Inferior parietal cortex (tissue), 1 donor: ENCODE data around the gene RHOF.

Experiments used
- DNase-seq: peaks from one replicate; pipeline ENCODE4 v3.0.0-alpha.2; 2016; ENCODE audit errors: extremely low spot score

Gene RHOF

DNA sequence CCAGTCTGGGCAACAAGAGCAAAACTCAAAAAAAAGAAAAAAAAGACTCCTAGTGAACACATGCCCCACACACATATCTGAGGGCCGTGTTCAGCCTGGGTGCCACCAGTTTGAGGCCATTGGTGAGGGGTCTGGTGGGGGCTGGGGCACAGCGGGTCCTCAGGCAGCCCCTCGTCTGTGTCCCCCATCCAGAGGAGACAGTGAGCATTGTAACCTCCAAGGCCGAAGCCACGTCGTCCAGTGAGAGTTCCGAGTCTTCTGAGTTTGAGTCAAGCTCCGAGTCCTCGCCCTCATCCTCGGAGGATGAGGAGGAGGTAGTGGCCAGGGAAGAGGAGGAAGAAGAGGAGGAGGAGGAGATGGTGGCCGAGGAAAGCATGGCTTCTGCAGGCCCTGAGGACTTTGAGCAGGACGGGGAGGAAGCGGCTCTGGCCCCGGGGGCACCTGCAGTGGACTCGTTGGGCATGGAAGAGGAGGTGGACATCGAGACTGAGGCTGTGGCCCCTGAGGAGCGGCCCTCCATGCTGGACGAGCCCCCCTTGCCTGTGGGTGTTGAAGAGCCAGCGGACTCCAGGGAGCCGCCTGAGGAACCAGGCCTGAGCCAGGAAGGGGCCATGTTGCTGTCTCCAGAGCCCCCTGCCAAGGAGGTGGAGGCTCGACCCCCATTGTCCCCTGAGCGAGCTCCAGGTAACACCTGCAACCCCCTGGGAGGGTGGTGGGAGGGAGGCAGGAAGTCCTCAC, 25.9 kb upstream of the RHOF start:
- no peak for DNase-seq

DNA sequence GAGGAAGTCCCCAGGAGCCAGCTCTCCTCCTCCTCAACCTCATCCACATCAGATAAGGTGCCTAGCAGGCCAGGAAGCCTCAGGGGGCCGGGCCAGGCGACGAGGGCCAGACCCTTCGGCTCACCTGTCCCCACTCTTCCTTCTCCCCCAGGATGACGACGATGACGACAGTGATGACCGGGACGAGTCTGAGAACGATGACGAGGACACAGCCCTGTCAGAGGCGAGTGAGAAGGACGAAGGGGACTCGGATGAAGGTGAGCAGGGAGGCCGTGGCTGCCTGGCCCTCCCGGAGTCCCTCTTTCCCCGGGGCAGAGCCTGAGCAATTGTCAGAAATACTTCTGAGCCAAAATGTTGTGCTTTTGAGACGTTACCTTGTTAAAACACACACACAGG, 24.2 kb upstream of the RHOF start:
- no peak for DNase-seq

DNA sequence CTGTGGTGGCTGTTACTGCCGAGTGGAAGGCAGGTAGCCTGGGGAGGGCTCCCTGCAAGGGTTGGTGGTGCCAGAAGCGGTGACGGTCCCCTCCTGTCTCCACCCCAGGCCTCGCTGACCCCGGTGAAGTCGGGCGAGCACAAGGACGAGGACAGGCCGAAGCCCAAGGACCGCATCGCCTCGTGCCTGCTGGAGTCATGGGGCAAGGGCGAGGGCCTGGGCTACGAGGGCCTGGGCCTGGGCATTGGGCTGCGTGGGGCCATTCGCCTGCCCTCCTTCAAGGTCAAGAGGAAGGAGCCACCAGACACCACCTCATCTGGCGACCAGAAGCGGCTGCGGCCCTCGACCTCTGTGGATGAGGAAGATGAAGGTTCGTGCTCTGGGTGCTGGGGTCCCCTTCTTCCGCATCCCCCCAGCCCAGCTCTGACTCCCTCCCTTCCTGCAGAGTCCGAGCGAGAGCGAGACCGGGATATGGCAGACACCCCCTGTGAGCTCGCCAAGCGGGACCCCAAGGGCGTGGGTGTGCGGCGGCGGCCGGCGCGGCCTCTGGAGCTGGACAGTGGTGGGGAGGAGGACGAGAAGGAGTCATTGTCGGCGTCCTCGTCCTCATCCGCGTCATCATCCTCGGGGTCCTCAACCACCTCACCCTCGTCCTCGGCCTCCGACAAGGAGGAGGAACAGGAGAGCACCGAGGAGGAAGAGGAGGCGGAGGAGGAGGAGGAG, 23.6 kb upstream of the RHOF start:
- DNase-seq: no peak

DNA sequence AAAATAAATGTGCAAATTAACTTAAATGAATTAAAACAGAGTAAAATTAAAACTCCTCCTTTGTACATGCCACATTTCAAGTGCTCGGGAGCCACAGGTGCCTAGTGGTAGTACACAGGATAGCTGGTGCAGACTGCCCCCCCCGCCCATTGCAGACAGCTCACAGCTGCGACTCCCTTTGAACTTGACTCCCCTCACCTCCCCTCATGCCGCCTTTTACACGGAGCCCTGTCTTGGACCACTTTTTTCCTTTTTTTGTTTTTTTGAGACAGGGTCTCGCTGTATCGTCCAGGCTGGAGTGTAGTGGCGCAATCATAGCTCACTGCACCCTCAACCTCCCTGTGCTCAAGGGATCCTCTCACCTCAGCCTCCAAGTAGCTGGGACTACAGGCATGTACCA, 21.8 kb upstream of the RHOF start:
- DNase-seq: no peak

DNA sequence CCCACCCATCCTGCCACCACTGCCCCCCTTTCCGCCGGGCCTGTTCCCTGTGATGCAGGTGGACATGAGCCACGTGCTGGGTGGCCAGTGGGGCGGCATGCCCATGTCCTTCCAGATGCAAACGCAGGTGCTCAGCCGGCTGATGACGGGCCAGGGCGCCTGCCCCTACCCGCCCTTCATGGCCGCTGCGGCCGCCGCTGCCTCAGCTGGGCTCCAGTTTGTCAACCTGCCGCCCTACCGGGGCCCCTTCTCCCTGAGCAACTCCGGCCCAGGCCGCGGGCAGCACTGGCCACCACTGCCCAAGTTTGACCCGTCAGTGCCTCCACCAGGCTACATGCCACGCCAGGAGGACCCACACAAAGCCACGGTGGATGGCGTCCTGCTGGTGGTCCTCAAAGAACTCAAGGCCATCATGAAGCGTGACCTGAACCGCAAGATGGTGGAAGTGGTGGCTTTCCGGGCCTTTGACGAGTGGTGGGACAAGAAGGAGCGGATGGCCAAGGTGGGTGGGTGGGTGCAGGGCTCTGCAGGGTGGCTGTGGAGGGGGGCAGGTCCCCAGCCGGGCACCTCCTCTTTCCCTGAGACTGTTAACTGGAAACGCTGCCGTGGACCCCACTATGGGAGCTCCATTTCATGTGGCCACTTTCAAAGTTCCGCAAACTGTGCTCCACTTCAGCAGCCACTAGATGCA, 21.1 kb upstream of the RHOF start:
- no peak for DNase-seq

DNA sequence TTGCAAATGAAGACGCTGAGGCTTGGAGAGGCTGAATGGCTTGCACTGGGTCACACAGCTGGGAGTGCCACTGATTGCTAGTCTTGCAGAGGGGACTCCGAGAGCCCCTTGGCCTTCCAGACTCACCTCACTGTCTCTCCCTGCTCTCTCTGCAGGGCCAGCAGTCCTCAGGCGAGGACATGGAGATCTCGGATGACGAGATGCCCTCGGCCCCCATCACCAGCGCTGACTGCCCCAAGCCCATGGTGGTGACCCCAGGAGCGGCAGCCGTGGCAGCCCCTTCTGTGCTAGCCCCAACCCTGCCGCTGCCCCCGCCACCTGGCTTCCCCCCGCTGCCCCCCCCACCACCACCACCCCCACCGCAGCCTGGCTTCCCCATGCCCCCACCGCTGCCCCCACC, 20.5 kb upstream of the RHOF start:
- DNase-seq: no peak

DNA sequence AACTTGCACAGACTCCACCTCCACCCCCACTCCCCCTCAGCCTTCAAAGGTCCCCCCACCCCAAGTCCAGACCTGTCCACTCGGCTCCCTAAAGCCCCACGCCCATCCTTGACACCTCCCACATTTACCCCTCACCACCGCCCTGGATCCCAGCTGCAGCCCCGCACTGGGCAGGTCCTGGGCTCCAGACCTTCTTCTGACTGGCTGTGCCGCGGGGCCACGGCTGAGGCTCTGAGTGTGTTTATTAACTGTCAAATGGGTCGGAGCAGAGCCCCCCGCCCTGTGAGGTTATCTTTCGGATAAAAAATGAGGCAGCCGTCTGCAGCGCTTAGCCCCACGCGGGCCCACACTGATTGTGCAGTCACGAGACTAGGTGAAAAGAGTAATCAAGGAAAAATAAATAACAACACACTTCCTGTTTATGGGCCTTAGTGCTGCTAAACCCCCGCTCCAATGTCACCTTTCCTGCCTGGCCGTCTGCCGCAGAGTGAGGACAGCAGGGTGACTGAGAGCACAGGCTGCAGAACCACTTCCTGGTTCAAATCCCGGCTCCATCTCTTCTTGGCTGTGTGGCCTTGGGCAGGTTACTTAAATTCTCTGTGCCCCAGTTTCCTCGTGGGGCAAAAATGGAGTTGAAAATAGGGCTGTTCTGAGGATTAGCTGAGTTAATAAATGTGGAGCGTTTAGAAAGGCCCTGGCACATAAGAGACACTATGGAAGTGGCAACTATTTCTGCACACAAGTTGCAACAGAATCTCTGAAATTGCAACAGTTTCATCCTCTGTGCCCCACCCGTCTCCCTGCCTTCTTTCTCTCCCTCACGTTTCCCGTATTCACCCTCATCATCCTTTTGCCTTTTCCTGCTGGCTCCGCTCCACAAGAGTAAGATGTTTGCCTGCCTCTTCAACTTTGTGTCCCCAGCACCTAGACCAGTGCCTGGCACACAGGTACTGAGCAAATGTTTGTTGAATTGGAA, 19.7 kb upstream of the RHOF start:
- no peak for DNase-seq

DNA sequence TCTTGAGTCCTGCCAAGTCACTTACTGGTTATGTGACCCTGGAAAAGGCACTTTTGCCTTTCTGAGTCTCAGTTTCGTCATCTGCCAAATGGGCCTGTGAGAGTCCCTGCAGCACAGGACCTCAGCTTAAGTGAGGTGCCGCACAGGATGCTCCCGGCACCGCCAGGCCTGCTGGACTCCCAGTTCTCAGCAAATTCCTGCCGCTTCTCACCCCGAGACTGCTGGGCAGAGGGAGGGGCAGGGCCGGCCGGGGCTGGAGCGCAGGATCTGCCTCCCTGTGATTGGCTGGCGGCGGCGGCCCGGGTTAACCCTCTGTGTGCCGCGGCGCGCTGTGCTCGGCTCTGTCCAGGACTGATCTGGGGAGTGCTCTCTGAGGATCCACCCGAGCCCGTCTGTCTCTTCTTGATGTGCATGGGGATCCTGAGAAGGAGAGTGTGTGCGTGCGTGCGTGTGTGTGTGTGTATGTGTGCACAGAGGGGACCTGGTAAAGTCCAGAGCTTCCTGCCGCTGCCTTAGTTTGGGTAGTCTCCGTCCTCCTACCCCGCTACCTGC, 18.9 kb upstream of the RHOF start:
- peak; percentile 19 for DNase-seq

DNA sequence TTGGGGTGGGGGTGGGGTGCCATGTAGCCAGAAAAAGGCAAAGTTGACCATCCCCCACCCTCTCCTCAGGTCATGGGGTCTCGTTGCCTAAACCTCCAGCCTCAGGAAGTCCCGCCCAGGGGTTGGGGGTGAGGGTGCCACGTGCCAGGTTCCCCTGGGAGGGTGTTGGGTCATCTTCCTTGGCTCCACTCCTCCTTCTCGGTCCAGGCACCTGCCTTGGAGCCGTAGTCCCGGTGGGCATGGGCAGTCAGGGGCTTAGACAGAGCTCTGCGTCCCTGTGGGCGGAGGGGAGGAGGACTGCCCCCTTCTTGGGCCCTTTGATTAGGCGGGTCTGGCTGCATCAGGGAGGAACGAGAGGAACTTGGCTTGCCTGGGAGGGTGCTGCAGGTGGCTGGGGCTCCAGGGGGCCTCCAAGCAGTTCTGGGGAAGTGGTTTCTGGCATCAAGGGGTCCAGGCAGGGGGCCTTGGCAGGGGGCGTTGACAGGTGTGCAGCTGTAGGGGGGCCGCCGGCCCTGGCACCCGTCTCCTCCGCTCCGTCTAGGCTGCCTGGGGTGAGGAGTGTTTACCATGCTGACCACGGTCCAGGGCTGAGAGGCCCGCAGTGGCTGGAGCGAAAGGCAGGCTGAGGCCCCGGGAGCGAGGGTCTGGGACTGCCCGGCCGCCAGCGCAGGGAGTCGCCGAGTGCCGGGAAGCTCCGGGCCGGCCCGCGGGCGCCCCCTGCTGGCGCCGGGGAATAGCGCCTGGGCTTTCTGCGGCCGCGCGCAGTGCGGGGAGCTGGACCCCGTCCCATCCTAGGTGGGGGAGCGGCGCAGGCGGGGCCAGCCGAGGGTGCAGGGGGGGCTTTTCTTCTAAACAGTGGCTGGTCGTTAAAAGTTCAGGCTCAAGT, 18.2 kb upstream of the RHOF start:
- DNase-seq: peak; percentile 67

DNA sequence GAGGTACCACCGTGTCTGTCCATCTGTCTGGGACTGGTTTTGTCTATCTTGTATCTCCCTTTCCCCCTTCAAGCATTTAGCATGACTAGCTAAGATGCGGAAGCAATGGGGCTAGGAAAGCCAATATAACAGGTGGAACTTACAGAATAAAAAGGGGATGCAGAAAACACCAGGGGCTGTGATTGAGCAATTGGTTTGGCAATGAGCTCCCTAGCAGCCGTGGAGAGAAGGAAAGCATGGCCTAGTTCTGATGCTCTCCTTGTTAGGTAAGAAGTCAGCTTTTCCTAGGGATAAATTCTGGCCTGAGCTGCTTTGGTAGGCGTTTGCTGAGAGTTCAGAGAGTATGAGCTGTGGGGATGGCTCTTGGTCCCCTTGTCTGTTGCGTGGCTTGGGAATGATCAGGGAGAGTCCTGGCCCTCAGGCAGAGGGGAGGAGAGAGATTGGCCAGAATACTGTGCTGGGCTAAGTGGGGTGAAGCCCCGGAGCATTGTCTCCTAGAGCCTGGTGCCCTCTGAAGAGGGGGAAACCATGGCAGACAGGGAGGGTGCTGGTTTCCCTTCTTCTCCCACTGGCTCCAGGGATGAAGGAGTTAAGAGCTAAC, 17.4 kb upstream of the RHOF start:
- DNase-seq: no peak

DNA sequence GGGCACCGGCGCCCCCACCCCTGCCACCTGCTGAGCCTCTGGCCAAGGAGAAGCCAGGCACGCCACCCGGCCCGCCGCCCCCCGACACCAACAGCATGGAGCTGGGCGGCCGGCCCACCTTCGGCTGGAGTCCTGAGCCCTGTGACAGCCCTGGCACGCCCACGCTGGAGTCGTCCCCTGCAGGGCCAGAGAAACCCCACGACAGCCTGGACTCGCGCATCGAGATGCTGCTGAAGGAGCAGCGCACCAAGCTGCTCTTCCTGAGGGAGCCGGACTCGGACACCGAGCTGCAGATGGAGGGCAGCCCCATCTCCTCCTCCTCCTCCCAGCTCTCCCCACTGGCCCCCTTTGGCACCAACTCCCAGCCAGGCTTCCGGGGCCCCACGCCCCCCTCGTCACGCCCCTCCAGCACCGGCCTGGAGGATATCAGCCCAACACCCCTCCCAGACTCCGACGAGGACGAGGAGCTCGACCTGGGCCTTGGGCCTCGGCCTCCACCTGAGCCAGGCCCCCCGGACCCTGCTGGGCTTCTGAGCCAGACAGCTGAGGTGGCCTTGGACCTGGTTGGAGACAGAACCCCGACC, 16.8 kb upstream of the RHOF start:
- no peak for DNase-seq

DNA sequence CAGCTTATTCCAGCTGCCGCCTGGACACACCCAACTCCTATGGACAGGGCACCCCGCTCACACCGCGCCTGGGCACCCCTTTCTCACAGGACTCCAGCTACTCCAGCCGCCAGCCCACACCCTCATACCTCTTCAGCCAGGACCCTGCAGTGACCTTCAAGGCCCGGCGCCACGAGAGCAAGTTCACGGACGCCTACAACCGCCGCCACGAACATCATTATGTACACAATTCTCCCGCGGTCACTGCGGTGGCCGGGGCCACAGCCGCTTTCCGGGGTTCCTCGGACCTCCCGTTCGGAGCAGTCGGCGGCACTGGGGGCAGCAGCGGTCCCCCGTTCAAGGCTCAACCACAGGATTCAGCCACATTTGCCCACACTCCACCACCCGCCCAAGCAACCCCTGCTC, 16.2 kb upstream of the RHOF start:
- no peak for DNase-seq

DNA sequence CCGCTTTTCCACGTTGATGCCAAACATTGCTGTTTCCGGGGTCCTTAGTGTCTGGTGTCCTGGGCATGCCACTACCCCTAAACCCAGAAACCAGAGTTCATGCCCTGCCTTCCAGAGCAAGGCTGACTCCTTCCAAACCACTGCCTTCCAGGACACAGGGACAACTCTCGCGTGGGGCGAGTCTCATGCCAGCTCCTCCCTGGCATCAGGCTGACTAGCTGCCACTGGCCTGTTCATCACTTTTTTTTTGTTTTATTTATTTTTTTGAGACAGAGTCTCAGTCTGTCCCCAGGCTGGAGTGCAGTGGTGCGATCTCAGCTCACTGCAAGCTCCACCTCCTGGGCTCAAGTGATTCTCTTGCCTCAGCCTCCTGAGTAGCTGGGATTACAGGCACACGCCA, 15.1 kb upstream of the RHOF start:
- no peak for DNase-seq

DNA sequence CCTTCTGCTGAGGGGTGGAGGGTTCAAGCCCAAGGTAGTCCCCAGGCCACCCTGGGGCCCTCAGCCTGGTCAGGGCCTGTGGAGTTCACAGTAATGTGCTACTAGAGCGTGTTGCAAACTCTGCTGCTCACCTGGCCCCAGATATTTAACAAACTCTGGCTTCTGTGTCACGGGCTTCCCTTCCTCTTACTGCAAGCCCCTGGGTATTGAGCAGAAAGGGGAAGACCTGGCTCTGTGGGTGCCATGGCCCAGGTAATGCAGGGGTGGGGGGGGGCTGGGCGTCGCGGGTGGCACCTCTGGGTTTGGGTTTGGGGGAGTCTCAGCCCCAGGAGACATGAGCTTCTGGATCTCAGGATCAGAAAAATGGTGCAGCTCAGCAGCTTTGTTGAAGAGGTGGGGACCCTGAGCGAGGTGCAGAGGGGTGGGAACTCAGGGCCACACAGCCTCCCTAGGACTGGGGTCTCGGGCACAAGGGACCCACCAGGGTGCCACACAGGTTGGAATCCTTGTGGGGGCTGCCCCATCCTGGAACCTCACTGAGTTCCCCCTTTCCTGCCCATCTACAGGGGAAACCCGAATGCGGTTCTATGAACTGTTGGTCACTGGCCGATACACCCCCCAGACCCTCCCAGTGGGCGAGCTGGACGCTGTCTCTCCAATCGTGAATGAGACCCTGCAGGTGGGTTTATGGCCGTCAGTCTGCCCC, 14.3 kb upstream of the RHOF start:
- DNase-seq: no peak

DNA sequence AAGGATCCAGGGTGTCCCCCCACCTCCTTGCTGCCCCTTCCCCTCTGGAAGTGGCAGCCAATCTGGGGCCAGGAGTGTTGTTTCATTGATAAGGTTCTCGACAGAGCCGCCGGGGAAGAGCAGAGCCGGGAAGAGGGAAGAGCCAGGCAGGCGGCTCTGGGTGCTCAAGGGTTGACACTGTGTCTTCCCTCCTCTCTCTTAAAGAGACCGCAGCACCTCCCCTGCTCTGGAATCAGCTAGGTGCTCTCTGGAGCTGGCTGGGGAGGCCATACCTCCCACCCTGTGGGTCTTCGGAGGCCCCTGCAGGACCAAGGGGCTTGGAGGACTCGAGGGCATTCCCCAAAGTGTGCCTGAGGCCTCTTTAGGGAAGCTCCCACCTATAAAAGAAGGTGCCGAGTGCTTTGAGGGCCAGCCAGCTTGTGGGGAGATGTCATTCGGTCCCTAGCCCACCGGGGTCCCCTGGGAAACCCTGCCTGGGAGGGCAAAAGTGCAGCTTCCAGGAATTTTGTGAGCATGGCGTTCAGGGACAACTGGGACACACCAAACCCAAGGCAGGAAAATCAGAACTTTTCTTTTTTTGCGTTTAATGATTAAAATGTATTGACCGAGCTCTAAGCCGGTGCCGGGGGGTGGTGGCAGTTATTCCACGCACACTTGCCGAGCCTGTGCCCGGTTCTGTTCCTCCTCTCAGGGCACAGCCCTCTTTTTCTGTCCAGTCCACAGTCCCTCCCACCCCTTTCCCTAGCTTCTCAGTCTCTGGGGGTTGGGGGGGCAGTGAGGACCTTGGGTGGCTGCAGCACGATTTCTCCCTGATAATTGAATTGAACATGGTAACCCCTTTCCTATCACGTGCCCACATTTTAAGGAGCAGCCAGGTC, 13.3 kb upstream of the RHOF start:
- peak; percentile 16 for DNase-seq

DNA sequence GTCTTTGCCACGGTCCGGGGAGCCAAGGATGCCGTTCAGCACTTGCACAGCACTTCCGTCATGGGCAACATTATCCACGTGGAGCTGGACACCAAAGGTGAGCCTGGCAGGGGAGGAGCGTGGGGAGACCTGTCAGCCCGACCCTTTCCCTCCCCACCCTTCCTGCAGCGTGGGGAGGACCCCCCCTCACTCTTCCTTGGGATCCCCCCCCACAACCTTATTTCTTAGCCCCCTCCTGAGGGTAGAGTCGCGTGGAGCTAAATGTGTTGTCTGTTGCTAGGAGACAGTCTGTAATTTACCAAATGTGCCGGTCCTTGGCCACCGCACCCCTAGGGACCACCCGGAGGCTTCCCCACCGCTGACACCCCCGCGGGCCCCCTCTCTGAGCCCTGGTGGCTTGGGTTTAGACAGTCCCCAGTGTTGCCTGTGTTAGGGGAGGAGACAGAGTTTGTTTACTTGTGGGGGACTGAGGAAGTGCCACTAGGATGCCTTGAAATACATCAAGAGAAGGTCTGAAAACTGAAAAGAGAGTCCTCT, 12.6 kb upstream of the RHOF start:
- no peak for DNase-seq

DNA sequence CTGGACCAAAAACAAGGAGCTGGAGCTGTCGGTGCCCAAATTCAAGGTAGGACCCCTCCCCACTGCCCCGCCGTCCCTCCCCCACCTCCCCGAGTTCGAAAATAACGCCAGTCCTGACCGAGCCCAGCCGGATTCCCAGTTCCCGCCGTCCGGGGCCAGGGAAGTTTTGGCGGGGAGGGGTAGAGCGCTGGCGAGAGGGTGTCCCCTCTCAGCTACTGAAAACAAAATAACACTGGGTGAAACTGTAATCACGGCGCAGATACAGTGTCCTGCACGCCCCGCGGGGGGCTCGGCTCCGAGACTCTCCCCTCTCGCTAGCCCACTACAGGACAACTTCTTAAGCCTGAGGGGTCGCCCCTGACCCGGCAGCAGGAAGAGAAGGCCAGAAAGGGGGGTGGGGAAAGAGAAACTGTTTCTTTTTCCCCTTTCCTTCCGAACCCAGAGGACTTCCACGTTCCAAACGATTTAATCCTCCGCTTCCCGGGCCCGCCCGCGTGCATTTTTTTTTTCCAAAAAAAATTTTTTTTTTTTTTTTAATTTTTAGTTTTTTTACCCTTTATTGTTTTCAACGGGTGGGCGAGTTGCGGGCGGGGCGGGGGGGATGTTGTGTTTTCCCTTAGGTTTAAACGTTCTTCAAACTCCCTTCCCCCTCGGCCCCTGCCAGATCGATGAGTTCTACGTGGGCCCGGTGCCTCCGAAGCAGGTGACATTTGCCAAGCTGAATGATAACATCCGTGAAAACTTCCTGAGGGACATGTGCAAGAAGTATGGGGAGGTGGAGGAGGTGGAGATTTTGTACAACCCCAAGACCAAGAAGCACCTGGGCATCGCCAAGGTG, 11.9 kb upstream of the RHOF start:
- DNase-seq: peak; percentile 4
